B cell (primary cell): ENCODE results near the gene PTPN20. TPM values are rescaled to one million over a fixed set of nuclear protein-coding genes. Genes with fewer than 3 reads are reported as not detected.
A peak's percentile ranks its signal among the peaks of the same experiment; 100 is the strongest.

Experiments used
- ATAC-seq: fragments of 200-7000 bp; cut with Tn5 transposase; one replicate; pipeline ENCODE4 v1.10.0; 2021; ENCODE audit warnings: low read depth, mild to moderate bottlenecking, moderate number of reproducible peaks, moderate library complexity
- CTCF ChIA-PET: fragments of 350-600 bp; sonication (Branson Sonifier 250); formaldehyde crosslinking; loops from one replicate; lab custom pipeline; 2021; ENCODE audit warnings: antibody characterized with exemption, inconsistent platforms; lab: Charles Lee
- POLR2A ChIA-PET: fragments of 350-600 bp; sonication (Branson Sonifier 250); formaldehyde crosslinking; loops from one replicate; lab custom pipeline; 2021; ENCODE audit warnings: antibody characterized with exemption; lab: Charles Lee
- DNase-seq: peaks from one replicate; pipeline ENCODE4 v3.0.0; 2013
- H2AFZ ChIP-seq: 2 replicates; pipeline ENCODE4 v1.6.1; 2012; ENCODE audit warnings: mild to moderate bottlenecking, low read depth, low read length; ENCODE audit not compliant: insufficient read depth, poor library complexity, severe bottlenecking
- H3K27ac ChIP-seq, 2 donors: 1 replicate in 1 of 2; 2 replicates in 1 of 2; pipeline ENCODE4 v1.5.1; 2012 to 2013; ENCODE audit warnings: low read length in 2 of 2, mild to moderate bottlenecking in 2 of 2, moderate library complexity in 1 of 2
- H3K27me3 ChIP-seq, 4 experiments: fragments of 200-600 bp in 1 of 4; sonication (generic) in 1 of 4; replicated peaks in 1 of 4; 1 replicate in 2 of 4; 2 replicates in 2 of 4; pipeline versions ENCODE4 v1.6.1 to v1.7.0; 2013 to 2016; ENCODE audit warnings: low read length in 3 of 4, mild to moderate bottlenecking in 2 of 4, mixed read lengths in 1 of 4, moderate library complexity in 1 of 4; ENCODE audit not compliant: insufficient read depth in 4 of 4, control insufficient read depth in 3 of 4; ENCODE audit errors: control extremely low read depth in 1 of 4
- H3K36me3 ChIP-seq, 2 experiments: replicated peaks in 1 of 2; 1 replicate in 1 of 2; 2 replicates in 1 of 2; pipeline versions ENCODE4 v1.6.1 to v1.7.1; 2013; ENCODE audit warnings: low read length in 1 of 2; ENCODE audit not compliant: insufficient read depth in 2 of 2, control insufficient read depth in 1 of 2; ENCODE audit errors: control extremely low read depth in 1 of 2, extremely low read depth in 1 of 2
- H3K4me1 ChIP-seq, 2 donors: fragments of 200-600 bp in 1 of 2; sonication (generic) in 1 of 2; 1 replicate in 1 of 2; 2 replicates in 1 of 2; pipeline versions ENCODE4 v1.5.1 to v1.6.1; 2013 to 2017; ENCODE audit warnings: low read length in 2 of 2; ENCODE audit not compliant: control insufficient read depth in 2 of 2, insufficient read depth in 2 of 2
- H3K4me2 ChIP-seq: replicated peaks from 2 replicates; pipeline ENCODE3; 2012; ENCODE audit warnings: mild to moderate bottlenecking, low read depth, low read length; ENCODE audit not compliant: poor library complexity, severe bottlenecking
- H3K4me3 ChIP-seq, 5 experiments: fragments of 200-600 bp in 1 of 5; sonication (generic) in 1 of 5; 1 replicate in 3 of 5; 2 replicates in 2 of 5; pipeline versions ENCODE4 v1.5.1 to v1.7.0; 2011 to 2016; ENCODE audit warnings: low read length in 4 of 5, mild to moderate bottlenecking in 4 of 5, low read depth in 2 of 5, control low read depth in 1 of 5, moderate library complexity in 1 of 5; ENCODE audit not compliant: insufficient read depth in 1 of 5; ENCODE audit errors: control extremely low read depth in 1 of 5, extremely low read depth in 1 of 5
- H3K79me2 ChIP-seq: fragments of 200-600 bp; sonication (generic); one replicate; pipeline ENCODE4 v1.6.0; 2016; ENCODE audit warnings: low read length; ENCODE audit not compliant: control insufficient read depth, insufficient read depth
- H3K9ac ChIP-seq: fragments of 200-600 bp; sonication (generic); 2 replicates; pipeline ENCODE4 v1.6.1; 2017; ENCODE audit warnings: mild to moderate bottlenecking, low read length, moderate library complexity
- H3K9me3 ChIP-seq, 3 donors: one replicate each; pipeline versions ENCODE4 v1.6.1 to v1.7.1; 2013; ENCODE audit warnings: low read length in 2 of 3; ENCODE audit not compliant: control insufficient read depth in 2 of 3, insufficient read depth in 1 of 3; ENCODE audit errors: control extremely low read depth in 1 of 3
- H4K20me1 ChIP-seq: 2 replicates; pipeline ENCODE4 v1.6.0; 2012; ENCODE audit warnings: mild to moderate bottlenecking, low read length; ENCODE audit not compliant: insufficient read depth, control insufficient read depth, poor library complexity, severe bottlenecking
- H3K27ac Mint-ChIP-seq: one replicate; pipeline ENCODE4 v1.8.0; 2021; ENCODE audit warnings: mixed read lengths
- H3K27me3 Mint-ChIP-seq: one replicate; pipeline ENCODE4 v1.8.0; 2021; ENCODE audit warnings: mixed read lengths
- H3K4me1 Mint-ChIP-seq: one replicate; pipeline ENCODE4 v1.8.0; 2021; ENCODE audit warnings: mixed read lengths
- H3K4me3 Mint-ChIP-seq: one replicate; pipeline ENCODE4 v1.8.0; 2021; ENCODE audit warnings: mixed read lengths
- H3K9me3 Mint-ChIP-seq: one replicate; pipeline ENCODE4 v1.8.0; 2022; ENCODE audit warnings: mixed read lengths; ENCODE audit not compliant: insufficient read depth
- EZH2 ChIP-seq: IDR thresholded peaks from 2 replicates; pipeline ENCODE4 v1.6.1; 2012; ENCODE audit warnings: borderline replicate concordance, low read depth, mild to moderate bottlenecking, moderate library complexity, low read length; ENCODE audit not compliant: insufficient read depth, poor library complexity, severe bottlenecking
- WGBS: methylation state at CpG from one replicate; pipeline ENCODE4 v1.1.5; 2013; ENCODE audit warnings: missing lambda C conversion rate; ENCODE audit not compliant: insufficient coverage; 5-methylcytosine and 5-hydroxymethylcytosine counted together
- intact Hi-C: fragments of 100-400 bp; cut with micrococcal nuclease; formaldehyde crosslinking; loops from one replicate; pipeline ENCODE4 v1.10.0; 2022
- polyA plus RNA-seq: library from polyadenylated mRNA; depleted of rRNA; stranded (reverse); fragments of >200 nt; gene quantifications from 2 replicates; pipeline ENCODE4 v1.2.3, GENCODE V29; 2012
- total RNA-seq, 2 donors: library from RNA; stranded (reverse); fragments of 120-200 nt in 1 of 2; gene quantifications; 1 replicate in 1 of 2; 2 replicates in 1 of 2; pipeline versions ENCODE4 v1.2.3 to v1.2.4, GENCODE V29; 2013 to 2022
- TF ChIP-seq, protein P1 (sequence below): fragments of 200-600 bp; IDR thresholded peaks from one replicate; pipeline ENCODE4 v1.8.0; 2022; ENCODE audit warnings: antibody characterized with exemption, mild to moderate bottlenecking

Gene PTPN20
- total and polyA plus RNA-seq, 2 donors (not counting 1 experiment from before 2014, with no cell fraction given) = 0.24 to 4.2 TPM

DNA sequence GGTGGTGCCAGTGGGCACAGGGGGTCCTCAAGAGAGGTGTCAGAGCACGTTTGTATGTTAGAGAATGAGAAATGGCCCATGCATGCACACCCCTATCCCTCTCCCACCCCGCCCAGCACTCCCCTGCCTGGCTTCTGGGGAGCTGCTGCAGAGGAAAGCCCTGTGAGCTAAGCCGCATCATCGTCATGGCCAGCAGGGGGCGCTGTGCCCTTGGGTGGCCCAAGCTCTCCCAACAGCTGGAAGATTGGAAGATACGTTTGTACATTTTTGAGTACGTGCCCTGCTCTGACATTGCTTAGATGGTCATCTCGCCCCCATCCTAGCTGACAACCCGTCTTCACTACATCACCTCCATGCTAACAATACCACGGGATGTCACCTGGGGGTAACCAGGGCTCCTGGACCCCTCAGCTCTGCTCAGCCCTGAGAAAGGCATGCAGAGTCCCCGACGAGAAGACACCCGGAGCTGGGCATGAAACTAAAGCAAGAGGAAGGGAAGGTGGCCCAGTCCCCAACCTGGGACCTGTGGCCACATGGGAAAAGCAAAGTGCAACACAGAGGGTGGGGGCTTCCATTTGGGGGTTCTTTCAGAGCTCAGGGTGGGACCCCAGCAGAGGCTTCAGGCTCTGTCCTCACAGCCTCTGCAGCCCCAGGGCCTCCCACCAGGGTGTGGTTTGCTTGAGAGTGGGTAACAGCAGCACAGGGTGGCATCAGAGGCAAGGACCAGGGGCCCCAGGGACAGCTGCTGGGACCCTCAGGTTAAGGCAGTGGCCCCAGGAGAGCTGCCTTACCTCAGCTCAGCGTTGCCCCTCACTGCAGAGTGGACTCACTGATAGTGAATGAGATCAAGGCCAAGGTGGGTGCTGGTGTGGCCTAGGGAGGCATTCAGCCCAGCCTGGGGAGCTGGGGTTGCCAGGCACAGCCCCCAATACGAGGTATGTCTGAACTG lies 136.6 kb downstream of the PTPN20 start:
- ChIA-PET POLR2A (interaction anchor here (0.9 kb wide), 1 partner anchor 264 kb away, joined by 3 read pairs; no protein-coding TSS in a partner anchor), CTCF (interaction anchor here (0.5 to 9.0 kb wide), 24 partner anchors 9 to 509 kb away, joined by 3 to 201 read pairs (median 4); no protein-coding TSS in a partner anchor)

More for the DNA sequence above, 136.6 kb downstream of the PTPN20 start:
- WGBS = 56% methylated on average over 14 of the region's 15 CpGs
- H3K27ac Mint-ChIP-seq = no peak overlapping the region
- no peak overlapping the region for H3K4me2 ChIP-seq
- H3K79me2 ChIP-seq = no peaks in the 10 kb centered on the region
- H3K27me3 Mint-ChIP-seq = peaks cover 3% of the 10 kb centered on the region
- ATAC-seq (no peak), DNase-seq (peak; percentile 69)
- H3K4me1 Mint-ChIP-seq = no peaks in the 10 kb centered on the region
- no peaks in the 10 kb centered on the region for H4K20me1 ChIP-seq
- no peaks in the 10 kb centered on the region for H3K9me3 Mint-ChIP-seq
- intact Hi-C loops = no loop called here
- no peak for TF ChIP-seq EZH2
- TF ChIP-seq, protein P1, sequence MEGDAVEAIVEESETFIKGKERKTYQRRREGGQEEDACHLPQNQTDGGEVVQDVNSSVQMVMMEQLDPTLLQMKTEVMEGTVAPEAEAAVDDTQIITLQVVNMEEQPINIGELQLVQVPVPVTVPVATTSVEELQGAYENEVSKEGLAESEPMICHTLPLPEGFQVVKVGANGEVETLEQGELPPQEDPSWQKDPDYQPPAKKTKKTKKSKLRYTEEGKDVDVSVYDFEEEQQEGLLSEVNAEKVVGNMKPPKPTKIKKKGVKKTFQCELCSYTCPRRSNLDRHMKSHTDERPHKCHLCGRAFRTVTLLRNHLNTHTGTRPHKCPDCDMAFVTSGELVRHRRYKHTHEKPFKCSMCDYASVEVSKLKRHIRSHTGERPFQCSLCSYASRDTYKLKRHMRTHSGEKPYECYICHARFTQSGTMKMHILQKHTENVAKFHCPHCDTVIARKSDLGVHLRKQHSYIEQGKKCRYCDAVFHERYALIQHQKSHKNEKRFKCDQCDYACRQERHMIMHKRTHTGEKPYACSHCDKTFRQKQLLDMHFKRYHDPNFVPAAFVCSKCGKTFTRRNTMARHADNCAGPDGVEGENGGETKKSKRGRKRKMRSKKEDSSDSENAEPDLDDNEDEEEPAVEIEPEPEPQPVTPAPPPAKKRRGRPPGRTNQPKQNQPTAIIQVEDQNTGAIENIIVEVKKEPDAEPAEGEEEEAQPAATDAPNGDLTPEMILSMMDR = peak; percentile 80
- H3K36me3 ChIP-seq = no peaks in the 10 kb centered on the region
- no peaks in the 10 kb centered on the region for H3K4me1 ChIP-seq
- no peak overlapping the region for H3K9ac ChIP-seq
- H3K4me3 ChIP-seq = no peak overlapping the region
- no peak overlapping the region for H3K4me3 Mint-ChIP-seq
- no peaks in the 10 kb centered on the region for H3K9me3 ChIP-seq
- H2AFZ ChIP-seq = no peak overlapping the region
- H3K27ac ChIP-seq = no peak overlapping the region
- H3K27me3 ChIP-seq = no peaks in the 10 kb centered on the region
